ENCODE data around the gene RC3H2. TPM values are rescaled to one million over a fixed set of nuclear protein-coding genes. Genes with fewer than 3 reads are reported as not detected.
"Not testable (repeated sequence)": the region's sequence is repeated elsewhere in the genome, so short reads cannot be mapped to it uniquely, and the experiment has no call there.

RC3H2 gene
- total and polyA plus RNA-seq, 11 donors = 11.7 to 52.2 (median 44.3) TPM

DNA sequence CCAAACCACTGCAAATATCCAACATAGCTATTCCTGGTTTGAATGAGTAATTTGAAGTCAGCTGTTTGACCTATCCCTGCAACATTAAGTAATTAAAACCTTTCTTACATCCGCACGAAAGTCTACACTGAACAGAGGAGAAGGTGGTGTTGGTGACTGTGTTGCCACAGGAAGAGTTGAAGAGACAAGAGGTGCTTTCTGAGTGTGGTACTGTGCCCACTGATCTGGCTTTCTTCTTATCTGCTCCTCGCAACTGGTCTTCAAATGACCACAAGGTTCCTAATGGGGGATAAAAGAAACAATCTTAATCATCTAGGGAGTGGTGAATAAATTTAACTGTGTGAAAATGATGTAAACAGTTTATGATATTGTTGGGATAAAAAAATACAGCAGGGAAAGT lies 47.3 kb downstream of the RC3H2 start:
- DNase-seq (no peak), ATAC-seq (no peak)
- Histone ChIP-seq H3K27me3 (no peaks in the 10 kb centered on the region), H3K36me3 (peaks cover 2 to 92% (median 82%) of the 10 kb centered on the region in 9 donors), H3K4me3 (no peak overlapping the region), H3K9me3 (no peaks in the 10 kb centered on the region), H3K4me1 (no peaks in the 10 kb centered on the region), H3K27ac (no peak overlapping the region)
- TF ChIP-seq, protein P1, sequence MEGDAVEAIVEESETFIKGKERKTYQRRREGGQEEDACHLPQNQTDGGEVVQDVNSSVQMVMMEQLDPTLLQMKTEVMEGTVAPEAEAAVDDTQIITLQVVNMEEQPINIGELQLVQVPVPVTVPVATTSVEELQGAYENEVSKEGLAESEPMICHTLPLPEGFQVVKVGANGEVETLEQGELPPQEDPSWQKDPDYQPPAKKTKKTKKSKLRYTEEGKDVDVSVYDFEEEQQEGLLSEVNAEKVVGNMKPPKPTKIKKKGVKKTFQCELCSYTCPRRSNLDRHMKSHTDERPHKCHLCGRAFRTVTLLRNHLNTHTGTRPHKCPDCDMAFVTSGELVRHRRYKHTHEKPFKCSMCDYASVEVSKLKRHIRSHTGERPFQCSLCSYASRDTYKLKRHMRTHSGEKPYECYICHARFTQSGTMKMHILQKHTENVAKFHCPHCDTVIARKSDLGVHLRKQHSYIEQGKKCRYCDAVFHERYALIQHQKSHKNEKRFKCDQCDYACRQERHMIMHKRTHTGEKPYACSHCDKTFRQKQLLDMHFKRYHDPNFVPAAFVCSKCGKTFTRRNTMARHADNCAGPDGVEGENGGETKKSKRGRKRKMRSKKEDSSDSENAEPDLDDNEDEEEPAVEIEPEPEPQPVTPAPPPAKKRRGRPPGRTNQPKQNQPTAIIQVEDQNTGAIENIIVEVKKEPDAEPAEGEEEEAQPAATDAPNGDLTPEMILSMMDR (IDR thresholded peaks at IDR 0.05) = no peak
- no peak for TF ChIP-seq POLR2A (IDR thresholded peaks at IDR 0.05)
- WGBS, 4 donors = 93 to 100% (median 96%) methylated on average over 3 of the region's 3 CpGs
- intact Hi-C loops (cut with DNase I) = no loop called here

DNA sequence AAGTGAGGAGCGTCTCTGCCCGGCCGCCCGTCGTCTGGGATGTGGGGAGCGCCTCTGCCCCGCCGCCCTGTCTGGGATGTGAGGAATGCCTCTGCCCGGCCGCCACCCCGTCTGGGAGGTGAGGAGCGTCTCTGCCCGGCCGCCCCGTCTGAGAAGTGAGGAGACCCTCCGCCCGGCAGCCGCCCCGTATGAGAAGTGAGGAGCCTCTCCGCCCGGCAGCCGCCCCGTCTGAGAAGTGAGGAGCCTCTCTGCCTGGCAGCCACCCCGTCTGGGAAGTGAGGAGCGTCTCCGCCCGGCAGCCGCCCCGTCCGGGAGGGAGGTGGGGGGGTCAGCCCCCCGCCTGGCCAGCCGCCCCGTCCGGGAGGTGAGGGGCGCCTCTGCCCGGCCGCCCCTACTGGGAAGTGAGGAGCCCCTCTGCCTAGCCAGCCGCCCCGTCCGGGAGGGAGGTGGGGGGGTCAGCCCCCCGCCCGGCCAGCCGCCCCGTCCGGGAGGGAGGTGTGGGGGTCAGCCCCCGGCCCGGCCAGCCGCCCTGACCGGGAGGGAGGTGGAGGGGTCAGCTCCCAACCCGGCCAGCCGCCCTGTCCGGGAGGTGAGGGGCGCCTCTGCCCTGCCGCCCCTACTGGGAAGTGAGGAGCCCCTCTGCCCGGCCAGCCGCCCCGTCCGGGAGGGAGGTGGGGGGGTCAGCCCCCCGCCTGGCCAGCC lies 52.9 kb downstream of the RC3H2 start:
- not testable (repeated sequence) for H3K4me3 ChIP-seq

DNA sequence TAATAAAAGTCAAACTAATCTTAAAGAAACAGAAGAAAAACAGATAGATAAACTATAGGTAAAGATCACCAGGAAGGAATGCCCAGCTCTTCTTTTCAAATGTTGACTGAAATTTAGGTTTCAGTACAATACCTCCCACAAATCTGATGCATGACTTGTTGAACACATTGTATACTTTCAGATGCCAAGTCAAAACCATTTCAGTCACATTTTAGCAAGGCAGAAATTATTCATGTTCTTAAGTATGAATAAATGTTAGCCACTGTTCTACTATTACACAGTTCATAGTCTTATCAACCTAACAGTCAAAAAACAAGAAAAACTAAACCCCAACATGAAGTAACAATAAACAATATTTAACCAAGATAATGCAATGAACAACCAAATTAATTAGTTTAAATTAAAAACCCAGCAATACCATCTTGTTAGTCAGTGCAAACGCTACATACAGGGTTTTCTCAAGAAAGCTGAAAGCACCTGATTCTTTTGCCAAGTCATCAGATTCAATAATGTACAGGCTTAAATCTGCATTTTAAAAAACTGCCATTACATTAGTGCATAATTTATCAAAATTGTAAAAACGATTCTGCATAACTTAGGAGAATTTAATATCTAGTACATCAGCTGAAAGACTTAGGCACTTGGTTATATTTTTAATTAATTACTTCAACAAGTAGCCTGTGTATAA lies 56.8 kb downstream of the RC3H2 start:
- intact Hi-C loops (cut with DNase I) = no loop called here
- no peak for TF ChIP-seq POLR2A (IDR thresholded peaks at IDR 0.05)
- TF ChIP-seq, protein P1 (IDR thresholded peaks at IDR 0.05) = no peak
- H3K36me3 ChIP-seq = peaks cover 2 to 74% (median 63%) of the 10 kb centered on the region in 9 donors
- H3K27ac ChIP-seq = no peak overlapping the region
- DNase-seq = no peak
- 78 to 90% (median 88%) methylated on average over 2 of the region's 2 CpGs for WGBS, 4 donors
- H3K27me3 ChIP-seq = no peaks in the 10 kb centered on the region
- ATAC-seq = no peak
- no peaks in the 10 kb centered on the region for H3K4me1 ChIP-seq
- H3K4me3 ChIP-seq = no peak overlapping the region
- H3K9me3 ChIP-seq = no peaks in the 10 kb centered on the region

More for the DNA sequence above, 52.9 kb downstream of the RC3H2 start:
- H3K4me1 ChIP-seq; intact Hi-C loops (cut with DNase I); DNase-seq; H3K27me3 ChIP-seq; H3K9me3 ChIP-seq; ATAC-seq; H3K27ac ChIP-seq: not testable (repeated sequence)
- peaks cover 2 to 88% (median 84%) of the 10 kb centered on the region in 9 donors for H3K36me3 ChIP-seq
- WGBS, 4 donors = 85 to 98% (median 96%) methylated on average over 9 to 38 of the region's 59 CpGs

DNA sequence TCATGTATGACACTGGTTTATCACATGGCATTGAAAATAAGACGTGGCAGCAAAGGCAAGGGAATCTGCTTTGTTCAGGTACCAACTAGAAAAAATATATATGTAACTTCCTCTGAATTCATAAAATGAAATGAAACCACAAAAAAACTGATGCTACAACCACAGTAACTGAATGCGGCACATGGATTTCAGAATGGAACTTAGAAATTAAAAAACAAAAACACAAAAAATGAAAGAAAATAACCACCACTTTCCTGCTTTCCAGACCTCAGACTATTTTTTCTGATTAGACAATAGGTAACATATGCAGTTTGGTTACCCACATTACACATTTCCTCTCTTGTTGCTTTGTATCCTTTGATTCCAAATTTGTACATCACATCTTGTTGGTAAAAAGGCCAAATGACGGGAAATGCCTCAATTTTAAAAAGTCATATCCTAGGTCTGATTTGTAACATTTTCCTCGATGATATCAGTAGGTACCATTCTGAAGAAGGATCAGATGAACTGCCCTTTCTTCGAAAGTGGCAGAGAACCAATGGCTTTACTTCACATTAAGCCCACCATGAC lies 58.7 kb downstream of the RC3H2 start:
- TF ChIP-seq, protein P1 (IDR thresholded peaks at IDR 0.05) = no peak
- no peak for TF ChIP-seq POLR2A (IDR thresholded peaks at IDR 0.05)
- ATAC-seq (no peak), DNase-seq (no peak)
- Histone ChIP-seq H3K4me1 (no peaks in the 10 kb centered on the region), H3K27ac (no peak overlapping the region), H3K4me3 (no peak overlapping the region), H3K36me3 (peaks cover 0 to 66% (median 56%) of the 10 kb centered on the region in 9 donors), H3K9me3 (no peaks in the 10 kb centered on the region), H3K27me3 (no peaks in the 10 kb centered on the region)
- intact Hi-C loops (cut with DNase I) = no loop called here
- WGBS, 4 donors = 87 to 93% (median 91%) methylated on average over 5 of the region's 5 CpGs
